ENCODE measurements around the gene GRIK1. TPM values are rescaled to one million over a fixed set of nuclear protein-coding genes. Genes with fewer than 3 reads are reported as not detected.

Gene GRIK1
- total RNA-seq, 2 donors from 2014 or later: 0.36 TPM; not detected in 1

- no peaks in the 10 kb centered on the region for H3K9me3 ChIP-seq
- H3K36me3 ChIP-seq: no peaks in the 10 kb centered on the region
- H3K27me3 ChIP-seq (replicated peaks; ENCODE audit: insufficient read depth): no peaks in the 10 kb centered on the region
- H3K4me3 ChIP-seq: no peak overlapping the region
- TF ChIP-seq POLR2A (IDR thresholded peaks at IDR 0.05): no peak
- TF ChIP-seq CTCF (IDR thresholded peaks at IDR 0.05): no peak
- no peak for TF ChIP-seq POLR2AphosphoS5 (IDR thresholded peaks at IDR 0.05)
- intact Hi-C loops (cut with DNase I): no loop called here
- no peak for DNase-seq (ENCODE audit: low spot score)
- H3K27ac ChIP-seq: no peak overlapping the region
- no peaks in the 10 kb centered on the region for H3K4me1 ChIP-seq (replicated peaks)
- WGBS: 43% methylated on average over 1 of the region's 1 CpG
Observed at GRCh38 chr21:29586696-29587095, 353.1 kb downstream of the GRIK1 start.

GRCh38 chr21:29585462-29585861 lies 354.3 kb downstream of the GRIK1 start:
- TF ChIP-seq POLR2AphosphoS5 (IDR thresholded peaks at IDR 0.05) (no peak), POLR2A (IDR thresholded peaks at IDR 0.05) (no peak), CTCF (IDR thresholded peaks at IDR 0.05) (no peak)
- DNase-seq (ENCODE audit: low spot score): no peak
- 88% methylated on average over 3 of the region's 3 CpGs for WGBS
- Histone ChIP-seq H3K4me1 (replicated peaks) (no peaks in the 10 kb centered on the region), H3K9me3 (no peaks in the 10 kb centered on the region), H3K27ac (no peak overlapping the region), H3K27me3 (replicated peaks; ENCODE audit: insufficient read depth) (no peaks in the 10 kb centered on the region), H3K4me3 (no peak overlapping the region), H3K36me3 (no peaks in the 10 kb centered on the region)
- intact Hi-C loops (cut with DNase I): no loop called here

- no peak overlapping the region for H3K4me3 ChIP-seq
- H3K4me1 ChIP-seq (replicated peaks): no peaks in the 10 kb centered on the region
- H3K9me3 ChIP-seq: no peaks in the 10 kb centered on the region
- H3K36me3 ChIP-seq: no peaks in the 10 kb centered on the region
- H3K27me3 ChIP-seq (replicated peaks; ENCODE audit: insufficient read depth): no peaks in the 10 kb centered on the region
- no peak for DNase-seq (ENCODE audit: low spot score)
- WGBS: 73% methylated on average over 2 of the region's 2 CpGs
- intact Hi-C loops (cut with DNase I): no loop called here
- no peak overlapping the region for H3K27ac ChIP-seq
- TF ChIP-seq POLR2A (IDR thresholded peaks at IDR 0.05) (no peak), CTCF (IDR thresholded peaks at IDR 0.05) (no peak), POLR2AphosphoS5 (IDR thresholded peaks at IDR 0.05) (no peak)
Observed at GRCh38 chr21:29583424-29583924, 356.3 kb downstream of the GRIK1 start.

- no peaks in the 10 kb centered on the region for H3K9me3 ChIP-seq
- no peak overlapping the region for H3K4me3 ChIP-seq
- no peaks in the 10 kb centered on the region for H3K36me3 ChIP-seq
- no peak for DNase-seq (ENCODE audit: low spot score)
- H3K27ac ChIP-seq: no peak overlapping the region
- H3K4me1 ChIP-seq (replicated peaks): no peaks in the 10 kb centered on the region
- TF ChIP-seq POLR2A (IDR thresholded peaks at IDR 0.05) (no peak), POLR2AphosphoS5 (IDR thresholded peaks at IDR 0.05) (no peak), CTCF (IDR thresholded peaks at IDR 0.05) (no peak)
- H3K27me3 ChIP-seq (replicated peaks; ENCODE audit: insufficient read depth): no peaks in the 10 kb centered on the region
- intact Hi-C loops (cut with DNase I): no loop called here
- WGBS: 89% methylated on average over 5 of the region's 5 CpGs
Observed at GRCh38 chr21:29582855-29583254, 356.9 kb downstream of the GRIK1 start.

- Histone ChIP-seq H3K27ac (no peak overlapping the region), H3K36me3 (no peaks in the 10 kb centered on the region), H3K4me3 (no peak overlapping the region), H3K9me3 (no peaks in the 10 kb centered on the region), H3K27me3 (replicated peaks; ENCODE audit: insufficient read depth) (no peaks in the 10 kb centered on the region), H3K4me1 (replicated peaks) (no peaks in the 10 kb centered on the region)
- no peak for TF ChIP-seq POLR2A (IDR thresholded peaks at IDR 0.05)
- TF ChIP-seq POLR2AphosphoS5 (IDR thresholded peaks at IDR 0.05): no peak
- TF ChIP-seq CTCF (IDR thresholded peaks at IDR 0.05): no peak
- intact Hi-C loops (cut with DNase I): no loop called here
- 81% methylated on average over 5 of the region's 5 CpGs for WGBS
- DNase-seq (ENCODE audit: low spot score): no peak
Observed at GRCh38 chr21:29581393-29581792, 358.4 kb downstream of the GRIK1 start.

Measured in prostate gland (tissue), 2 donors.